ENCODE results near the gene EGLN2. TPM values are rescaled to one million over a fixed set of nuclear protein-coding genes. Genes with fewer than 3 reads are reported as not detected.
"Not testable (repeated sequence)": the region's sequence is repeated elsewhere in the genome, so short reads cannot be mapped to it uniquely, and the experiment has no call there.

EGLN2 gene
- total and polyA plus RNA-seq, 9 of the 15 experiments (the other 6 are each of a cell fraction or from before 2014, with no cell fraction given), result 9.6 to 114 (median 71.0) TPM

DNA sequence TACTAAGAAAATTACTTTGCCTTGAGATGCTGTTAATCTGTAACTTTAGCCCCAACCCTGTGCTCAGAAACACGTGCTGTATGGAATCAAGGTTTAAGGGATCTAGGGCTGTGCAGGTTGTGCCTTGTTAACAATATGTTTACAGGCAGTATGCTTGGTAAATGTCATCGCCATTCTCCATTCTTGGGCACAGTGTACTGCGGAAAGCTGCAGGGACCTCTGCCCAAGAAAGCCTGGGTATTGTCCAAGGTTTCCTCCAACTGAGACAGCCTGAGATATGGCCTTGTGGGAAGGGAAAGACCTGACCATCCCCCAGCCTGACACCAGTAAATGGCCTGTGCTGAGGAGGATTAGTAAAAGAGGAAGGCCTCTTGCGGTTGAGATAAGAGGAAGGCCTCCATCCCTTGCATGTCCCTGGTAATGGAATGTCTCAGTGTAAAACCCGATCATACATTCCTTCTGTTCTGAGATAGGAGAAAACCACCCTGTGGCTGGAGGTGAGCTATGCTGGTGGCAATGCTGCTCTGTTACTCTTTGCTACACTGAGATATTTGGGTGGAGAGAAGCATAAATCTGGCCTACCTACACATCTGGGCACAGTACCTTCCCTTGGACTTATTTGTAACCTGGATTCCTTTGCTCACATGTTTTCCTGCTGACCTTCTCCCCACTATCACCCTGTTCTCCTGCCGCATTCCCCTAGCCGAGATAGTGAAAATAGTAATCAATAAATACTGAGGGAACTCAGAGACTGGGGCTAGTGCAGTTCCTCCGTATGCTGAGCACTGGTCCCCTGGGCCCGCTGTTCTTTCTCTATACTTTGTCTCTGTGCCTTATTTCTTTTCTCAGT, 23.9 kb downstream of the EGLN2 start (continued):
- TF ChIP-seq, protein P1, sequence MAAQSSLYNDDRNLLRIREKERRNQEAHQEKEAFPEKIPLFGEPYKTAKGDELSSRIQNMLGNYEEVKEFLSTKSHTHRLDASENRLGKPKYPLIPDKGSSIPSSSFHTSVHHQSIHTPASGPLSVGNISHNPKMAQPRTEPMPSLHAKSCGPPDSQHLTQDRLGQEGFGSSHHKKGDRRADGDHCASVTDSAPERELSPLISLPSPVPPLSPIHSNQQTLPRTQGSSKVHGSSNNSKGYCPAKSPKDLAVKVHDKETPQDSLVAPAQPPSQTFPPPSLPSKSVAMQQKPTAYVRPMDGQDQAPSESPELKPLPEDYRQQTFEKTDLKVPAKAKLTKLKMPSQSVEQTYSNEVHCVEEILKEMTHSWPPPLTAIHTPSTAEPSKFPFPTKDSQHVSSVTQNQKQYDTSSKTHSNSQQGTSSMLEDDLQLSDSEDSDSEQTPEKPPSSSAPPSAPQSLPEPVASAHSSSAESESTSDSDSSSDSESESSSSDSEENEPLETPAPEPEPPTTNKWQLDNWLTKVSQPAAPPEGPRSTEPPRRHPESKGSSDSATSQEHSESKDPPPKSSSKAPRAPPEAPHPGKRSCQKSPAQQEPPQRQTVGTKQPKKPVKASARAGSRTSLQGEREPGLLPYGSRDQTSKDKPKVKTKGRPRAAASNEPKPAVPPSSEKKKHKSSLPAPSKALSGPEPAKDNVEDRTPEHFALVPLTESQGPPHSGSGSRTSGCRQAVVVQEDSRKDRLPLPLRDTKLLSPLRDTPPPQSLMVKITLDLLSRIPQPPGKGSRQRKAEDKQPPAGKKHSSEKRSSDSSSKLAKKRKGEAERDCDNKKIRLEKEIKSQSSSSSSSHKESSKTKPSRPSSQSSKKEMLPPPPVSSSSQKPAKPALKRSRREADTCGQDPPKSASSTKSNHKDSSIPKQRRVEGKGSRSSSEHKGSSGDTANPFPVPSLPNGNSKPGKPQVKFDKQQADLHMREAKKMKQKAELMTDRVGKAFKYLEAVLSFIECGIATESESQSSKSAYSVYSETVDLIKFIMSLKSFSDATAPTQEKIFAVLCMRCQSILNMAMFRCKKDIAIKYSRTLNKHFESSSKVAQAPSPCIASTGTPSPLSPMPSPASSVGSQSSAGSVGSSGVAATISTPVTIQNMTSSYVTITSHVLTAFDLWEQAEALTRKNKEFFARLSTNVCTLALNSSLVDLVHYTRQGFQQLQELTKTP (IDR thresholded peaks at IDR 0.05; ENCODE audit: low read depth in 1 of 2, partially characterized antibody in 2 of 2), result peak; percentile 71 to 85
- peak; percentile 94 for TF ChIP-seq GATA2 (CRISPR knock-in tag; IDR thresholded peaks at IDR 0.05)
- TF ChIP-seq ZNF175 (CRISPR knock-in tag; IDR thresholded peaks at IDR 0.05; ENCODE audit: low read depth), result peak; percentile 86
- TF ChIP-seq, protein P2, sequence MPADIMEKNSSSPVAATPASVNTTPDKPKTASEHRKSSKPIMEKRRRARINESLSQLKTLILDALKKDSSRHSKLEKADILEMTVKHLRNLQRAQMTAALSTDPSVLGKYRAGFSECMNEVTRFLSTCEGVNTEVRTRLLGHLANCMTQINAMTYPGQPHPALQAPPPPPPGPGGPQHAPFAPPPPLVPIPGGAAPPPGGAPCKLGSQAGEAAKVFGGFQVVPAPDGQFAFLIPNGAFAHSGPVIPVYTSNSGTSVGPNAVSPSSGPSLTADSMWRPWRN (IDR thresholded peaks at IDR 0.05; ENCODE audit: low read depth), result peak; percentile 43; the same call in 1 of the 2 replicates
- TF ChIP-seq, protein P3, sequence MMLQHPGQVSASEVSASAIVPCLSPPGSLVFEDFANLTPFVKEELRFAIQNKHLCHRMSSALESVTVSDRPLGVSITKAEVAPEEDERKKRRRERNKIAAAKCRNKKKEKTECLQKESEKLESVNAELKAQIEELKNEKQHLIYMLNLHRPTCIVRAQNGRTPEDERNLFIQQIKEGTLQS (IDR thresholded peaks at IDR 0.05), result peak; percentile 46; the same call in 1 of the 2 replicates
- TF ChIP-seq, protein P3 (CRISPR knock-in tag; conservative IDR thresholded peaks at IDR 0.05), result not testable (repeated sequence)
- TF ChIP-seq KDM1A (IDR thresholded peaks at IDR 0.05), result peak; percentile 94 to 97
- TF ChIP-seq ATF7 (IDR thresholded peaks at IDR 0.05), result peak; percentile 78
- 0 out of 2 replicates have a peak, but pooled peaks have one; percentile 11 for TF ChIP-seq HOMEZ (CRISPR knock-in tag; IDR thresholded peaks at IDR 0.05)
- peak; percentile 85 for TF ChIP-seq OTX1 (CRISPR knock-in tag; IDR thresholded peaks at IDR 0.05)
- peak; percentile 94 for TF ChIP-seq DPF2 (IDR thresholded peaks at IDR 0.05)
- TF ChIP-seq TAL1 (IDR thresholded peaks at IDR 0.05), result peak; percentile 85

All from K562 (cell line).